ENCODE data around the gene MAD1L1.

Gene MAD1L1

DNA sequence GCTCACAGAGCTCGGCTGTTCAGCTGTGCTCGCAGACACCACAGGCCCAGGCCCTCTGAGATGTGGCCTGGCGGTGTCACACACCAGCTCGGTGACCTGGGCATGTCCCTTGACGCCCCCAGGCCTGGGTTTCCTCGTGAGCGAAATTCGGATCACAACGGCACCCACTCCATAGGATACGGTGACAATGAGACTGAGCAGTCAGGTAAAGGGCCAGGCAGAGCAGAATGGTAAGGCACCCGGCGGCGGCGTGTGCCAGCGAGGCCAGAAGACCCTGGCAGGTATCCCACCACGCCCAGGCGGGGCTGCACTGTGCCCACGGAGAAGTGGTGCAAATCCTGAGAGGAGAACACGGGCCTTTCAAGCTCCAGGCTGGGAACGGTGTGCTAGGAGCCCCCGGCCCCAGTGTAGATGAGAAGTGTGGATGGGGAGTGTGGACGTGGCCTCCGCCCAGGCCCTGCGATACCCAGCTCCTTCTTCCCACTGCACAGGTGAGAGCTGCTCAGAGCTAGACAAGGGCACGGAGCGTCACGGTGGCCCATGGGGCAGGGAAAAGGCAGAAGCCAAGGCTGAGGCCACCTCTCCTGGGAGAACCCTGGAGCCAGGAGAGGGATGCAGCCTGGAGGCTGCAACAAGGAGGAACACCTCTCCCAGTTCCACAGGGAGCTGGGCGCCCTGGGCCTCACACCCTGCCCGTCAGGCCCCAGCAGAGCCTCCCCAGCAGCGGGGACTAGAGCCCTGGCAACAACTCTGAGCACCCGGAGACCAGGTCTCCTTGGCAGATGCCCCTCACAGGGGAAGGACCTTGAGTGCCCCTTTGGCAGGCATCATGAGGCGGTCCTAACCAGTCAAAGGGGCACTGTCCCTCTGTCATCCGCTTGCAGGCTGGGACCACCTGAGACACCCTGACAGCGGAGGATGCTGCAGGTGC is 219.1 kb downstream of the MAD1L1 start:
- DNase-seq (ENCODE audit: low read depth): no peak

DNA sequence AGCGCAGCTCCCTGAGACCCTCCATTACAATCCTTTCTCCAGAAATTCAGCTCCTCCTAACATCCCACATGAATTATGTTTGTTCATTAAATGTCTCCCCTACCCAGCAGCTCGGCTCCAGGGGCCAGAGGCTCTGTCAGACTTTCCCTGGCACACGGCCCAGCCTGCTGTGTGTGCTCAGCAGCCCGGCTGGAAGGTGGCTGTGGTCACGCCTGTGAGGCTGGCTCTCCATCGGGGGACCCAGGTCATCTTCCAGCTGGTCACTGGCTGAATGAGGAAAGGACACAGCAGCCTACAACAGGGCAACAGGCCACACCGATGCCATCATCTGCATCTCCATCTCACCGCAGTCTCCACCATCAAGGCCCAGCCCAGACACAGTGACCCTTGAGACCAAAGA is 219.8 kb downstream of the MAD1L1 start:
- DNase-seq (ENCODE audit: low read depth): no peak

DNA sequence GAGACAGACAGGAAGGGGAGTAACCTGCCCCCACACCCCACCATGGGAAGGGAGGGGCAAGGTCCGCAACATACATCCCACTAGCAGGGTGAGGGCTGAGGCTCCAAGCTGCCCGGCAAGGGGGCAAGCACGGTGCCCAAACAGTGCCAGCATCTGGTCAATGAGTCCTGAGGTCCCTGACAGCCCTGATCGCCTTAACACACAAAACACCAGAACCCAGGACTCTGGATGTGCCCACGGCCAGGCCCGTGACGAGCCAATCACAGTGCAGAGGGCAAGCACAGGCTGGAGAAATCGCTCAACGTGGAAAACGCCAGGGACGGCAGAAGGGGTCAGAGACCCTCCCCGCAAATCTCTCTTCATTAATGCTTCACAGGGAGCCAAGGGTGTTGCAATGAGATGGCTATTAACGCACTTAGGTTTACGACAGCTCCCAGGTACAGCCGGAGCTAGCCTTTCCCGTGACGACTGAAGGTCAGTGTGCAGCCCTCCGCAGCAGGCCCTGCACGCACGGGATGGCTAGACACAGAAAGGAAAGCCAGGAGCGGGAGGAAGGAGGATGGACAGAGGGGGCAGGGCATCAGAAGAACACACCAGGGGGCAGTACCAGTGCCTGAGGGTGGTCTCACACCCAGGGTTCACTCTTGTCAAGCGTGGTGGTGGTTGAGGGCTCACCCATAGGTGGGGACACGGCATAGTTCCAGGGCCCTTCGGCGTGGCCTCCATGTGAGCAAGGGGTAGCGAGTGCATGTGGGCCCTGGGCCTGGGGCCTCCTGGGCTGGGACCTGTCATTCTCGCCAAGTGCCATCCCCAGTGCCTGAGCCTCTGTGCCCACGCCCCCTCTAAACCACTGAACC is 220.5 kb downstream of the MAD1L1 start:
- DNase-seq (ENCODE audit: low read depth): no peak

- DNase-seq (ENCODE audit: low read depth): no peak
These were observed 221.3 kb downstream of the MAD1L1 start for GRCh38 chr7:2011266-2012043.

GRCh38 chr7:2010551-2011265 is 222.0 kb downstream of the MAD1L1 start:
- DNase-seq (ENCODE audit: low read depth): no peak

GRCh38 chr7:2010101-2010500 is 222.6 kb downstream of the MAD1L1 start:
- DNase-seq (ENCODE audit: low read depth): no peak

GRCh38 chr7:2009541-2010001 is 223.2 kb downstream of the MAD1L1 start:
- DNase-seq (ENCODE audit: low read depth): no peak

DNA sequence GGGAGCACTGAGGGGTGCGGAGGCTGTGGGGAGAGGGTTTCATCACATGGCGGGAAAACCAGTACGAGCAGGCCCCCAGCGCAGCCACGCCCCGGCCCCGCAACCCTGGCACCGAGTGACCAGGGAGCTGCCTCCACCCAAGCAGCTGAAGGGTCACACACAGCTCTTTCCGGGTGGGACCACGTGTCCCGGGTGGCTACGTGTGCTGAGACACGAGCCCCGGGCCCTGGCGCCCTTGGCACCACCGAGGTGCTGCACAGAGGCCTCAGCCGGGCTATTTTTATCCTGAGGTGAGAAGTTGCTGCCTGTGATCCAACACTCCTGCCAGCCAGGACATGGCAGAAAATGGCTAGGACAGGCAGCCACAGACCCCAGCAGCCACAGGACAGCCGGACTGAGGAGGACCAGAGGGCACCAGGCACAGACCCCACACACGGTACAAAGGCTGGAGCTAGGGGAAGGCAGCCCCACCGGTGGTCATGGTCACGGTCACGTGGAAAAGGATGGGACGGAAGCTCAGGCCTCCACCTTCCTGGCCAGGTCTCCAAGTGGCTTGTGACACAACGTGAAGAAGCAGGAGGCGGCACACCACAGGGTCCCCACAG is 223.7 kb downstream of the MAD1L1 start:
- DNase-seq (ENCODE audit: low read depth): no peak

GRCh38 chr7:2008101-2008935 is 224.4 kb downstream of the MAD1L1 start:
- no peak for DNase-seq (ENCODE audit: low read depth)

GRCh38 chr7:2007551-2007950 is 225.2 kb downstream of the MAD1L1 start:
- no peak for DNase-seq (ENCODE audit: low read depth)

DNA sequence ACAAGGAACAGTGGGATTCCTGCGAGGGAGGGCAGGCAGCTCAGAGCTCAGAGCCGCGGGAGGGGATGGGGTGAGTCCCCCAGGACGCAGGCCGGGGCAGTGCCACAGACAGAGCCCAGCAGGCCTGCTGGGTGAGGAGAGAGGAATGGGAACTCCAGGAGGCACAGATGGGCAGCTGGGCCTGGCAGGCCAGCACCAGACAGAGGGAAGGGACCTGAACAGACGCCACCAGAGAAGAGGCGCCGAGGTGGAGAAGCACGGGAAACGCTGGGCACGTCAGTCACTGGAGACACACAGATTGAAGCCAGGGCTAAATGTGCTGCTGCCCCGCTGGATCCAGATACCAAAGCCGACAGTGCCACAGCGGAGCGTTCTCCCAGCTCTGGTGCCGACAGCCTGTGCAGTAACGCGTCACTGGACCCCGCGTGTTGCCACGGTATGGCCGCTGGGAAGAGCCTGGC is 225.8 kb downstream of the MAD1L1 start:
- no peak for DNase-seq (ENCODE audit: low read depth)

DNA sequence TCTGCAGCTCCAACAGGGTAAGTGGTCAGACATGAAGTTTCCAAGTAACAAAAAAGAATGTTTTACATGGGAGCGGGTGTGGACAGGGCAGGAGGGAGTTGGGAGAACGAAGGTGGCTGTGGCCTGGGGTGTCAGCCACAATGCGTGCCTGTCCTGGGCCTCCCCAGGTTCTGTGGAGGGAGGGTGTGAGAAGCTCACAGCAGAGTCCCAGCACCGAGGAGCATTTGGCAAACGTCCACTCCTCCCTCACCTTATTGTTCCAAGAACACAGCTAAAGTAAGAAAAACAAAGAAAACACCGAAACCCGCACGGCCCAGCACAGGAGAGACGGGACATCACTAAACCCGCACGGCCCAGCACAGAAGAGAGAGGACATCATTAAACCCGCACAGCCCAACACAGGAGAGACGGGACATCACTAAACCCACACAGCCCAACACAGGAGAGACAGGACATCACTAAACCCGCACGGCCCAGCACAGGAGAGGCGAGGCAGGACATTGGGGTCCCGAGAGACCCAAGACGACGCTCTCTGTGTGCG is 226.4 kb downstream of the MAD1L1 start:
- no peak for DNase-seq (ENCODE audit: low read depth)

DNA sequence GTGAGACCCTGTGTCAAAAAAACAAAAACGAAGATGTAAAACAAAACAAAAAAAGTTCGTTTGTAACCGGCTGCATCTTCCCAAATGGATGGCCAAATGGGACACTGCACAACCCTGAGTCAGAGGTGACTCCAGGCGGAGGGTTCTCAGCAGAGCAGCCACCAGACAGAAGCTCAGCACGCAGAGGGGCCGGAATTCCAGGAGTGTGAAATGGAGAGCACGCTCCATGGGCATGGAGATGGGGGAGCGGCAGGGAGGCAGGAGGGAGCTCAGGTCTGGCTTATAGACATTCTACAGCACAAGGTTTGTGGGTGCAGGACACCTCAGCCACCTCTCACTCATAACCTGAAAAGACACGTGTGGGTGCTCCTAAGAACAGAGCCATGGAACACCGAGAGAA is 227.0 kb downstream of the MAD1L1 start:
- DNase-seq (ENCODE audit: low read depth): no peak

- no peak for DNase-seq (ENCODE audit: low read depth)
These were observed 227.7 kb downstream of the MAD1L1 start for GRCh38 chr7:2004841-2005725.

GRCh38 chr7:2003931-2004812 is 228.6 kb downstream of the MAD1L1 start:
- DNase-seq (ENCODE audit: low read depth): no peak

DNA sequence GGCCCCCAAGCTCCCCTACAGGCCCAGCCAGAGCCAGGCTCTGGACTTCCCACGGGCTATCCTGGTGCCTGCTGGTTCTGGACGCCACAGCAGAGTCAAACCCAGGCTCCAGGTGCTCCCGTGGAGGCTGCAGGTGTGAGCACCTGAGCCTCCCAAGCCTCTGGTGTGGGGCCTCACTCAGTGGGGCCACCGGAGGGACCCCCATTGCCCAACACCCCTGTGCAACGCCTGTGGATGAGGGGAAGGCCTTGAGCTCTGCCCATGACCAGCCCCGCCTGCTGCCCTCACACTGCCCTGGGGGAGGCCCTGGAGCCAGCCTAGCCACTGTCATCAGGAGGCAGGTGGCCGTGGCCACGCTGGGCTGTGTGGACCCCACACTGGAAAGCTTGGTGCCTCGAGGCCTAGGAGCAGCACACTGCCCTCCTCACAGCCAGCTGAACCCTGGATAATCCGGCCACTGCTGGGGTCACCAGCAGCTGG is 229.3 kb downstream of the MAD1L1 start:
- no peak for DNase-seq (ENCODE audit: low read depth)

Data from HS-5 (cell line).